ENCODE results near the gene VGF.

GRCh38 chr7:101179117-101179516 lies 13.7 kb upstream of the VGF start:
- TF ChIP-seq CTCF (IDR thresholded peaks at IDR 0.05) (no peak), POLR2A (IDR thresholded peaks at IDR 0.05) (no peak)
